Activated naive CD4-positive, alpha-beta T cell treated with anti-CD3 and anti-CD28 coated beads, Interleukin-2, amount 50 U/mL, for 16 hours (primary cell): ENCODE data around the gene ZNF274.
"Not testable (repeated sequence)": the region's sequence is repeated elsewhere in the genome, so short reads cannot be mapped to it uniquely, and the experiment has no call there.

ENCODE experiments used
- DNase-seq: peaks from one replicate; pipeline ENCODE4 v3.0.0-alpha.2; 2020

ZNF274 gene

GRCh38 chr19:58182989-58183816 lies at the start of gene ZNF274:
Gene ZNF274 (plus strand): TSS chr19:58183061. CDS start chr19:58183966, 905 bp downstream.
- DNase-seq: peak; percentile 96

DNA sequence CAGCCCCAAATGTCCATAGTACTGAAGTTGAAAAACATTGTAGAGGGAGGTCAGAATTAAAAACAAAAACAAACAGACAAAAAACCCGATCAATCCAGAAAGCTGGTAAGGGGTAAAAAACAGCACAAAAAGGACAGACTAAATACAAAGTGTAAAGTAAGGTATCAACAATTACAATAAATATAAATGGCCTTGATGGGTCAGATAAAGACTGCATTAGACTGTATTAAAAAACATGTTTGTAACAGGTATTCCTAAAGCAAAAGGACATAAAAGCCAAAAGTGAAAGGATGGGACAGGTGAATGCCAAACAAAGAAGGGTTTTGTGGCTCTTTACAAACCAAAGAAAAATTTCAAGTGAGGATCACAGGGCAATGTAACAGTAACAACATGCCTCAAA lies 48.6 kb upstream of the ZNF274 start:
- no peak for DNase-seq

DNA sequence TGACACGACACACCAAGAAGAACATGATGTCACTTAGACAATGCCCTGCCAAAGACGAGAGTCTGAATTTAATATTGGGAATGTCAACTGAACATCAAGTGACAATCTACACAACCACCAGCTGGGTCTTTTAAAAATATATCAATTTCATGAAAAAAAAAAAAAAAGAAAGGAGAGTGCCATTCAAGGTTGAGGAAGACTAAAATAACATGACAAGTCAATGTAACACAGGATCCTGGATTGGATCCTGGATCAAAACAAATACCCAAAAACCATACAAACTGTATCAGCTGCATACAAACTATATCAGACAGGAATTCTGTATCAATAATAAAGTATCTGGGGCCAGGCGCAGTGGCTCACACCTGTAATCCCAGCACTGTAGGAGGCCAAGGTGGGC lies 37.0 kb upstream of the ZNF274 start:
- DNase-seq: no peak

DNA sequence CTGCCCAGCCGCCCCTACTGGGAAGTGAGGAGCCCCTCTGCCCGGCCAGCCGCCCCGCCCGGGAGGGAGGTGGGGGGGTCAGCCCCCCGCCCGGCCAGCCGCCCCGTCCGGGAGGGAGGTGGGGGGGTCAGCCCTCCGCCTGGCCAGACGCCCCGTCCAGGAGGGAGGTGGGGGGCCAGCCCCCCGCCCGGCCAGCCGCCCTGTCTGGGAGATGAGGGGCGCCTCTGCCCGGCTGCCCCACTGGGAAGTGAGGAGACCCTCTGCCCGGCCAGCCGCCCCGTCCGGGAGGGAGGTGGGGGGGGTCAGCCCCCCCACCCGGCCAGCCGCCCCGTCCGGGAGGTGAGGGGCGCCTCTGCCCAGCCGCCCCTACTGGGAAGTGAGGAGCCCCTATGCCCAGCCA lies 35.4 kb upstream of the ZNF274 start:
- DNase-seq: not testable (repeated sequence)

DNA sequence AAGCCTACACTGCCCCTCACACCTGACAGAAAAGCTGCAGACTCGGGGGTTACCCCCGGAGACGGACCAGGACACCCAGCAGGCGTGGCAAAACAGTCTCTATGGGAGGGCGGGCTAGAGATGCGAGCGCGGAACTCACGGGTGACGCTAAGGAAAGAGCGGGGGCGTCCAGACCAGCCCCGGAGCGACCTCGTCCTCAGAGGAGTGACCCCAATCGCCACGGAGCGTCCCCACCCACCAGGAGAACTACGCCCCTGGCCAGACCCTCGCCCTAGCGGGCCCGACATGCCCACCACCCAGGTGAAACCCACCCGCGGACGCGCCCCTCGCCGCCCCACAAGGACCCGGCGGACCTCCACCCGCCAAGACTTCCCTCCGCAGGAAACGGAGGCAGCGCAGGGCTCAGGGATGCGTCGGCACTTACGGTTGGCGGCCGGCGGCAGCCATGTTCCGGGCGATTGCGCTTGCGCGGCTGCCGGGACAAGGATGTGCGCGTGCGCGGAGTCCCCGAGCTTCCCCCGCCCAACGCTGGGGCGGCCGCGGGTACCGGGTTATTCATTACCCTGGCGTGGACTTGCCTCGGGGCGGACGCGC lies 32.4 kb upstream of the ZNF274 start, which contains the start of gene ZNF329:
TSS of gene ZNF329 (minus strand) at position 462 of the 594 bp plus-strand sequence. CDS start 21,286 bp downstream, outside the sequence.
- DNase-seq: peak; percentile 93

GRCh38 chr19:58153386-58153785 lies 29.5 kb upstream of the ZNF274 start:
- no peak for DNase-seq

- DNase-seq: no peak
Observed at GRCh38 chr19:58154287-58154678, 28.6 kb upstream of the ZNF274 start.

- DNase-seq: peak; percentile 99
Observed at GRCh38 chr19:58154679-58155648, 27.9 kb upstream of the ZNF274 start.

- DNase-seq: no peak
Observed at GRCh38 chr19:58157045-58157728, 25.7 kb upstream of the ZNF274 start.

DNA sequence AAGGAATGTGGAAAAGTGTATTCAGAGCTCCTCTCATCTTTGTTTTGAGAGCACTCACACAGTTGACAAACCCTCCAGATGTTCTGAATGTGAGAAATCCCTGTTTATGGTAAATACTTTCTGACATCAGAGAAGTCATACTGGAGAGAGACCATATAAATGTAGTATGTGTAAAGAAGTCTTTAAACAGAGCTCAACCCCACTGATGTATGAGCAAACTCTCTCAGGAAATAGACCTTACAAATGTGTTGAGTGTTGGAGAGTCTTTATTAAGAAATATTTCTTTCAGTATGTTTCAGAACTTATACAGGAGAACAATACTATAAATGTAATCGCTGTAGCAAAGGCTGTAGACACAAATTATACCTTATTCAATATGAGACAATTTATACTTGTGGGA lies 16.6 kb upstream of the ZNF274 start:
- DNase-seq: no peak

DNA sequence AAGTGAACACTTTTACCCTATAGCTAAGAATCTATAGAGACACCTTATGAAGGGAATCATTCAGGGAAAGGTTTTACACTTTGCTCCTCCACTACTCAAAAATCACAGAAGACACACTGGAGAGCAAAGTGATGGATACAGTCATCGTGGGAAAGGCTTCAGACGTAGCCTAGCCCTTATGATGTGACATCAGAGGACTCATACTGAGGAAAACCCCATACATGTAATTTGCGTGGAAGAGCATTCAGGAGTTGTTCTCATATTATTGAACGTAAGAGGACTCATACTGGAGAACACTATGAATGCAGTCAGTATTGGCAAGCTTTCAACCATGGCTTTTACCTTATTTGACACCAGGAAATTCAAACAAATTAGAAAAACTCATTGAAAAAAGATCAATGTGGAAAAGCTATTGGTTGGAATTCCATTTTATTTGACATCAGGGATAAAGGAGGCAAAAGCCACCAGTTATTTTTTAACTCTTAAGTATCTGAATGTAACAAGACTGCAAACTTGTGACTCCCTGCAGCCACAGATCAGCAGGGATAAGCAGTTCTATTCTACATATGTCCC lies 16.1 kb upstream of the ZNF274 start:
- no peak for DNase-seq

- DNase-seq: no peak
Observed at GRCh38 chr19:58170860-58171259, 12.0 kb upstream of the ZNF274 start.

GRCh38 chr19:58181902-58182576 lies 822 bp upstream of the ZNF274 start:
- DNase-seq: peak; percentile 72

GRCh38 chr19:58182577-58182988 lies 278 bp upstream of the ZNF274 start:
- no peak for DNase-seq

- no peak for DNase-seq
Observed at GRCh38 chr19:58183817-58184215, 955 bp downstream of the ZNF274 start.

DNA sequence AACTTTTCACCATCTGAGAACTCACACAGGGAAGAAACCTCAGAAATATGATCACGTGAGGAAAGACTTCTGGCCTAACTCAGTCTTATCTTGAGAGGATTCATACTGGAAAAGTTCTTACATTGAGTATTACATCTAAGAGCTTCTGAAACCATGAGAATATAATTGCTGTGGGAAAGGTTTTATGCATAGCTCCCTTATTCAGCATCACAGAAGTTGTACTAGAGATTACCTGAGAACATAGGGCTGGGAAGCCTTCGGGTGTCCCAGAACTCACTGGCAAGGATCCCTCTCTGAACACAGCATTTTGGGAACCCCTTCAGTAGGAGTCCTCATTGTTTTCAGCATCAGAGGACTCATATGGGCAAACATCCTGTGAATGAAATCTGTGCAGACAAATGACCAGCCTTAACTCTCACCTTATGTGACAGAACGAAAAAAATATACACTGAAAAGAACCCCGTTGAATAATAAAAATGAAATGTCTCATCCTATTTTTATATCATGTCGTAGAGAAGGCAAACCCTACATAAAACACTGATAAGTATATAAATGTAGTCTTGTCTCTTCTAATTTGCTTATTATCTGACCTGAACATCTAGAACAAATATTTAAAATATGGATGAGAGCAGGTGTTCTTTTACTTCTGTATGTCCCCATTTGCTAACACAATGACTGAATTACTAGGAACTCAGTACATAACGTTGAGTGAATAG lies 14.2 kb downstream of the ZNF274 start:
- DNase-seq: no peak

- DNase-seq: no peak
Observed at GRCh38 chr19:58203814-58204475, 21.1 kb downstream of the ZNF274 start.

DNA sequence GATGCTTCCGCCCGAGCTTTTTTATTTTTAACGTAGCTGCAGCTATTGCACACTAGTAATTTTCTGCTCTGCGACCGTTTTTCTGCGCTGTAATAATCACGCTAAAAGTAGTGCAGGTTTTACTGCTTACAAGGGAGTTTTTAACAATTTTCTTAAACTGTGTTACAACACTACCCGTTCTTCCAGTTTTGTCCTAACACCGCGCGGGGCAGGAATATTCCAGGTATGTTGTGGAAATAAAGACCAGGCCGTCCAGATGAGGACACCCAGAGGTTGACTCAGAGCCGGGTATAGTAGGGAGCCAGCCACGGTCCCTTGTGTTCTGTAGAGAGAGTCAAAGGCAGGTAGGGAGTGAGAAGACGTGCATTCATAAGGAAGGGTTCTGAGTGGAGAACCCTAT lies 21.7 kb downstream of the ZNF274 start:
- no peak for DNase-seq

GRCh38 chr19:58209577-58209976 lies 26.7 kb downstream of the ZNF274 start:
- DNase-seq: no peak

DNA sequence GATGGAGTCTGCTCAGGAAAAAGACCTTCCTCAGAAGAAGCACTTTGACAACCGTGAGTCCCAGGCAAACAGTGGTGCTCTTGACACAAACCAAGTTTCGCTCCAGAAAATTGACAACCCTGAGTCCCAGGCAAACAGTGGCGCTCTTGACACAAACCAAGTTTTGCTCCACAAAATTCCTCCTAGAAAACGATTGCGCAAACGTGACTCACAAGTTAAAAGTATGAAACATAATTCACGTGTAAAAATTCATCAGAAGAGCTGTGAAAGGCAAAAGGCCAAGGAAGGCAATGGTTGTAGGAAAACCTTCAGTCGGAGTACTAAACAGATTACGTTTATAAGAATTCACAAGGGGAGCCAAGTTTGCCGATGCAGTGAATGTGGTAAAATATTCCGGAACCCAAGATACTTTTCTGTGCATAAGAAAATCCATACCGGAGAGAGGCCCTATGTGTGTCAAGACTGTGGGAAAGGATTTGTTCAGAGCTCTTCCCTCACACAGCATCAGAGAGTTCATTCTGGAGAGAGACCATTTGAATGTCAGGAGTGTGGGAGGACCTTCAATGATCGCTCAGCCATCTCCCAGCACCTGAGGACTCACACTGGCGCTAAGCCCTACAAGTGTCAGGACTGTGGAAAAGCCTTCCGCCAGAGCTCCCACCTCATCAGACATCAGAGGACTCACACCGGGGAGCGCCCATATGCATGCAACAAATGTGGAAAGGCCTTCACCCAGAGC lies 29.6 kb downstream of the ZNF274 start:
- no peak for DNase-seq
